ENCODE measurements around the gene EPB41L2.
"Not testable (repeated sequence)": the region's sequence is repeated elsewhere in the genome, so short reads cannot be mapped to it uniquely, and the experiment has no call there.

The EPB41L2 gene

DNA sequence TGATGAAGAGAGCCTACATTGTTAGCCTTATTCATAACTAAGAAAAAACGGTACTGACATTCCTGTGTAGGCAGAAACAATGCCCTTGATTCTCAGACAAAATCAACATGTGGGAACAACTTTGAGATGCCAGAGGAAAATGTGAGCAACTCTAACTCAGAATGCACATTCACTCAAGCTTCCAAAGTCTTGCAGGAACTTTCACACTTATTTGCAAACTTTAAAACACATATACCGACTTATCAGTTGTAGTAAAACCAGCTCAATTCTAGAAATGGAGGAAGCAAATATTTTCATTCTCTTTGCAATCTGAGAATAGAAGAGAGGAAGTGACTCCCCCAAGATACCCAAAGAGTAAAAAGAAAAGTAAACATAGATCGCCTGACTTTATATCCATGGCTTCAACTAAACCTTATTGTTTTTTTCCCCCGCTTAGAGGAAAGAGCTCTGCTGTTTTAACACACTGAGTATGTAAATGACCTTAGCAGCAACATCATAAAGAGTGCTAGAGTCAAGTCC, 117.6 kb downstream of the EPB41L2 start:
- no peak for DNase-seq (ENCODE audit: low read depth in 3 of 3)

DNA sequence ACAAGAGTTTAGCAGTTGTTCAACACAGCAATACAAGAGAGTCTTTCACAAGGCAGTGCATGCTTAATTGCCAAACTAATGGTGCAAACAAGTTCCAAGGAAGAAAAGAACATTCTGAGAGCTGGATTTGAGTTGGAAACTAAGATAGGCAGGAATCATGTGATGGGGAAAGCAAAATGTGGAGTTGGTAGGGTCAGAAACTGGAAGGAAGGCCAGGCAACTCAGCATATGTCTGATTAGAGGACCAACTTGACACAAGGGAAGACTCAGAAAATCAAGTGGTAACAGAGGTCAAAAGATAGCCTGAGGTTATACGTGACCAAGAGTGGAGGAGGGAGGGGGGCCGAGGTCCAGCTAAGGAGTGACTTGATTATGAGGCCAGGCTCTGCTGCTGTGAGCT, 118.6 kb downstream of the EPB41L2 start:
- DNase-seq (ENCODE audit: low read depth in 3 of 3): no peak

DNA sequence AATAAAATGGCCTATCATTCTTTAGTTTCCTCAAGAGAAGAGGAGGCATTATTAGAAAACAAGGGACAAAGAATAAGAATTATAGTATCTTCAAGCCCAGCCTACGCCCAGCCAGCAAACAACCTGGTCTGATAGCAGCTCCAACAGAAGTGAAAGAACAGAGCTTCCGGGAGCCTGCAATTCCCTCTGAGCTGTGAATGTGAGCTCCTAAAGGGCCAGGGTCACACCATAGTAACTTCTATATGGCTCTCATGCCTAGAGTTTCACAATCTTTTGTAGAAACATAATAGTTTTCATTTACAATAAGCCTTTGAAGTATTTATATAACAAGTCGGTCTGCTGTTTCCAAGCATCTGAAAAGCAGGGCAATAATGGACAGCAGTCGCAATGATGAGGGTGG, 119.3 kb downstream of the EPB41L2 start:
- DNase-seq (ENCODE audit: low read depth in 3 of 3): no peak

DNA sequence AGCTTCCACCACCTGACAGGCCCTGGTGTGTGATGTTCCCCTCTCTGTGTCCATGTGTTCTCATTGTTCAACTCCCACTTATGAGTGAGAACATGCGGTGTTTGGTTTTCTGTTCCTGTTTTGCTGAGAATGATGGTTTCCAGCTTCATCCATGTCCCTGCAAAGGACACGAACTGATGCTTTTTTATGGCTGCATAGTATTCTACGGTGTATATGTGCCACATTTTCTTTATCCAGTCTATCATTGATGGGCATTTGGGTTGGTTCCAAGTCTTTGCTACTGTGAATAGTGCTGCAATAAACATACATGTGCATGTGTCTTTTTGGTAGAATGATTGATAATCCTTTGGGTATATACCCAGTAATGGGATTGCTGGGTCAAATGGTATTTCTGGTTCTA, 120.3 kb downstream of the EPB41L2 start:
- not testable (repeated sequence) for DNase-seq (ENCODE audit: low read depth in 3 of 3)

DNA sequence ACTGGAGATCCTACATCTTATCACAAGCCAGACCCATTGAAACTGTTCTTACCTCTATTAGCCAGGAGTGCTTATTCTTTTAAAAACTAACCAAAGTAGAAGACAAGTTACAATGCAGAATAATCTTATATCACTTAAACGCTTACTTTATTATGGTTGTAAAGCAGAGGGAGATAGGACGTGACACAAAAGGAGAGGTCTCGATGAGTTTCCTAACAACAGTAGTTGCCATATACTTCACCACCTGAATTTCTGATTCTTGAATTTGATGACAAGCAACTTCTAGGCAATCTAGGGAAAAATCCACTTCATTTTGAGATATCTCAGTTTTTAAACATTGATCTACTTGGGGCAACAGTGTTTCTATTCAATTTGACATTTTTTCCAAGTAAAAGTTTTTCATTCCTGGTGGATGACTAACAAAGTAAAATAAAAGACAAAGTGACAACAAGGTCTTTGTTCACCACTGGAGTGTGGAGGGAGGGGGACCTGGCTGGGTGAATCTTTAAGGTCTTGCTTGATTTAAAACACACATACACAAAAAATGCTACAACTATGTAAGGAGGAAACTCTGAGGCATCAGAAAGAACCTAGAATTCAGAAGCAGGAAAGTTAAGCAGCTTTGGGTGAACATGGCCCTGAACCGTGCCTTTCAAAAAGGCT, 125.0 kb downstream of the EPB41L2 start:
- no peak for DNase-seq (ENCODE audit: low read depth in 3 of 3)

DNA sequence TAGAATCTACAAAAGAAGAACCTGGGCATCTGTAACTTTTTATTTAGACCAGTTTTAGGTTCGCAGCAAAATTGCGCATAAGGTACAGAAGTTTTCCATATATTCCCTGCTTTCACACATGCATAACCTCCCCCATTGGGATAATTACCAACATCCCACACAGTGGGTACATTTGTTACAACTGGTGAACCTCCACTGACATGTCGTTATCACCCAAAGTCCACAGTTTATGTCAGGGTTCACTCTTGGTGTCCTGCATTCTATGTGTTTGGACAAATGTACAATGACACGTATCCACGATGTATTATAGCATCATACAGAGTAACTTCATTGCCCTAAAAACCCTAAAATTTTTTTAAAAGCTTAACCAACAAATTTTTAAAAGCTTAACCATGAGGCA, 126.1 kb downstream of the EPB41L2 start:
- no peak for DNase-seq (ENCODE audit: low read depth in 3 of 3)

DNA sequence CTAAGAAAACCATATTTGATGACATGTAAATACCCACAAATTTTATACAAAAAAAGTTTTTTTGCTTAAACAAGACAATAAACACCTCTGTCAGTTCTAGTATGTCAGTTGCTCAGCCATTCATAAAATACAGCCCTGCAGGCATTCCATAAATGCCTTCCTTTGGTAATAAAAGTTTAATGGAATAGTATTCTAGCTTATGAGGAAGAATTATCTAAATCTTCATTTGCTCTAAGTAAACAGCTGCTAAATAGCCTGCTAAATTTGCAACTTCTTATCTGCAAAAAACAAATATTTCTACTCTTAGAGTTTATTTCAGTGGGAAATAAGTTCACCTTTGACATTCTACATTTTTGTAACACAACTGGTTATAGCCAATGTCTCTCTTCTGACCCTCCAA, 127.1 kb downstream of the EPB41L2 start:
- DNase-seq (ENCODE audit: low read depth in 3 of 3): no peak

DNA sequence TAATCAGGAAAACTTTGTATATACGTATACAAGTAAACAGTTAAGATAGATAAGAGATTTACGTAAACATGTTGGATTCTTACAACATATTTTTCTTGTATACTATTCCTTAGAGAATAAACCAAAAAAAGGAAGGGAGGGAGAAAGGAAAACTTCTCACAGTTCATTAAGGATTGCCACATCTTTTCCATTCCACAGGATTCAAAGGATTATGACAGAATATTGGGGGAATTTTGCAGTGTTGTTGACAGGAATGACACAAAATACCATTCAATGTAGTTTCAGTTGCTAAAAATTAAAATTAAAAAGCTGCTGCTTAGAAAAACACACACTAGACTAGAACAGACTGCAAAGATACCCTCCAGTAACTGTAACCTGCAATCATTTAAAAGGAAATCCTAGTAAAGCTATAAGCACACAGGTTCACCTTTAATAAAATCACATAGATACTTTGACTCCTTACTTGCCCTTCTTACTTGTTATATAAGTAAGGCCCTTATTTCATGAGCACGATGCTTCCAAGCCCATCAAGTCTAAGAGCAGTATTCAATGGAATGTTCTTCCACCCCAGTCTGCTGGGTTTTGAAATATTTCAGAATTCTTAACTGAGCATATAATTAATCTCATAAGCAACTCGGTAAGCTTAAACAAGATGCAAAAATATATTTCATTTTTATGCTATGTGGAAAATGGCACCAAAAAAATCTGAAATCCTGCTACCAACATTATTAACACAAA, 128.0 kb downstream of the EPB41L2 start:
- no peak for DNase-seq (ENCODE audit: low read depth in 3 of 3)

DNA sequence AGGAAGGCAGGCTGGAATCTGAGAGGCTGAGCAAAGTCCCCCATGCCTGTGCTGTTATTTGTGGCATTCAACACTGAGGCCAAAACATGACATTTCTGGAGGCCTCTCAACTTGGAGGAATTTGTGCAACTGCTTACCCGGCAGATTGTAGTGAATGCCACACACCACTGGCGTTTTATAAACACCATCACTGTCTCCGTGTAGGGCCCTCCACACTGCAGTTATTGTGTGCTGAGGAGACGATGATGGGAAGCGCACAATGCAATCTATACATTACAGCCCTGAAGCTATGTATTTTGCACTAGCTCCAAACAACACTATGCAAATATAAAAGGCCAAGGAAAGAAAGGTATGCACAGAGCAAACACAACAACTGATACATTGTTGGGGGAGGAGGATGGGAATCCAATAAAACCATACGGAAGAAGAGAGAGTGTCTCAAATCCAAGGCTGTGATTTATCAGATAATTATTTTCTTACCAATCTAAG, 129.3 kb downstream of the EPB41L2 start:
- DNase-seq (ENCODE audit: low read depth in 3 of 3): no peak

DNA sequence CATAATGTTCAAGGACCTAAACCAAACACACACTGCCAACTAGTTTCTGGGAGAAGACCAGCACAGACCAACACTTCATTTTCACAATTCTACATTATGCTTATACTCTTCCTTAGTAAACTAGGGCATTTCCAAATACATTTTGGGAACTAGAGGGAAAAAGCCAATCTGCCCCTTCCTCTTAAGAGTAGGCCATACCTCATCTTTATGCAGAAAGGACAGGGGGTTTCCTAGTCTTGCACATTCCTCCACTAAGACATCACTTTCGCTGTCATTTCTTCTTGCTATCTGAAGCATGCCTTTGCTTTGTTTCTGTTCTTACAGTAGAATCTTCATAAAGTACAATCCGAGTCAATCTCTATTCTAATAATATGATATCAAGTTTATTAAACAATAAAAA, 130.1 kb downstream of the EPB41L2 start:
- no peak for DNase-seq (ENCODE audit: low read depth in 3 of 3)

DNA sequence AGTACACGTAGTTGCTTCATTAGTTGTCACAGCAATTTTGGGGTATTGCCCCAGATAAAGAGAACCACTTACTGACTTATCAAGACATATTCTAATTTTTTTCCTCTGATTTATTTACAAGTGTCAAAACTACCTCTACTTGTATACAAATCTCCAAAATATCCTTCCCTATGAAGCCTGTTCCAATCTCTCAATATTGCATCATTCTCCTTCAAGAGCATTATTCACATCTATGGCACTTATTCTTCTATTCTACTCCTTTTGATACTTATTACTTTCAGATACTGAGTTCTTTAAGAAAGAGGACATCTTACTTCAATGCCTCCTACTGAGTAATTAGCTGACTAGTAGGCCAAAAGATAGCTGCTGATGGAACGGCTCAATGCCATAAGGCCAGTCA, 130.6 kb downstream of the EPB41L2 start:
- DNase-seq (ENCODE audit: low read depth in 3 of 3): no peak

DNA sequence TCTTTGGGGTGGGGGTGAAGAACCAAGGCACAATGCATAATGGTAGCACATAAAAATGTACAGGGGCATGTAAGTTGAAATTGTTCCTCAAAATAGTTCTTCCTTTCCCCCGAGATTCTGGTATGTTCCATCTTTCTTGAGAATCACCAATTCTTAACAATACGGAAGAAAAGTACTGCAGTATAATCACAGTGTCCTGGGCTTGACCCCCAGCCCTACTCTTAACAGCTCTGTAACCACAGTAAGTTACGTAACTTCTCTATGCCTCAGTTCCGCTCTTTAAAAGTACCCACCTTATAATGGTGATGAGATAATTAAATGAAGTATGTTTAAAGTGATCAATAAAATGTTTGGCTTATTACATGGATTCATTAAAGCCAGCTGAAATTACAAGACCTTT, 131.4 kb downstream of the EPB41L2 start:
- DNase-seq (ENCODE audit: low read depth in 3 of 3): no peak

DNA sequence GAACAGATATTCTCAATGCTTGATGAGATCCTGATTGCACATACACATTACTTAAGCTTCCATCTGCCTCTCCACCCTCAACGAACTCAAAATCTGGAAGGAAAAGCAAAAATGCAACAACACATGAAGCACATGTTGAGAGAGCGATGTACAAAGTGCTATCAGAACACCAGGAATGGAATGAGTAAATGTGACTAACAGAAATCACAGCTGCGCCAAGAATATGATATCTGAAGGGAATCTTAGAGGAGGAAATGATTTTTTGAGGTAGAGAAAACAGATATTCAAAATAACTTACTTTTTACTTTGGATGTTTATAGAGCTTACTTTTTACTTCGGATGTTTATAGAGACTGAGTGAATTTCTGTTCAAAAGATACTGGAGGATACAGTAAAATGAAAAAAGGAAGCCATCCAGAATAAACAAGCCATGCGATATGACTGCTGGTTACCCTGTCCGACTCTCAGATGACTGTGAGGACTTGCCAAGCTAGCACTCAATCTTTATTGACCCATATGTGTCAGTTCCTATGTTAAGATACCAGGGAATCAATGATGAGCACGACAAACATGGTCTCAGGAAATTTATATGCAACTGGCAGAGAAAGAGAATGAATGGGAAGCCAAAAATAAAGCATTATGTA, 133.9 kb downstream of the EPB41L2 start:
- DNase-seq (ENCODE audit: low read depth in 3 of 3): no peak

DNA sequence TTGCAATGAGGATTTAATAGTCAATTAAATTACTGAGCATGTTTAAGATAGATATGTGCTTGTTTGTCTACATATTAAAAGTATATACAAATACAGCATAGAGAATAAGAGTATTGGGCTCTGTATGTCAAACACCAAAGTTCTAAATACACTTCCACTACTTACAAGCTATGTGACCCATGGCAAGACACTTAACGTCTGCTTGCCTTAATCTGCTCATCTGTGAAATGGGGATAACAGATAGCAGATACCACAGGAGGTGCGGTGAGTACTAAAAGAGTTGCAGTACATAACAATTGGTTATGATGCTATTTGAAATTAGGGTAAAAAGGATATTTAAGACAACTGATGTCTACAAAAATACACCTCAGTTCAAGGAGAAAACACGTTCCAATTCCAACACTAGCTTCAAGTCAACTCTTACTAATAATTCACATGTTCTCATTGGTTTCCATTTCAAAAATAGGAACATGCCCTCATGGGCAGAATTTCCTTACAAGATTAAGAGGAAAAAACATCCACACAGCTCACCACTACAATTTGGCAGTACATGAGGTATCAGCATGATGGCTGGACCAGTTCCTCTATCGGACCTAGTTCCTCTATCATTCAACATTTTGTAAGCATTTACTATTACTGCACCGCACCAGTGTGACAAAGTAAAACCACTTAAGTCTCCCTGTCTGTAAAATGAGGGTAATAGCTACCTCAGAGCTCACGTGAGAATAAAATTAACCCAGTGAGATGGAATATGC, 134.7 kb downstream of the EPB41L2 start:
- no peak for DNase-seq (ENCODE audit: low read depth in 3 of 3)

DNA sequence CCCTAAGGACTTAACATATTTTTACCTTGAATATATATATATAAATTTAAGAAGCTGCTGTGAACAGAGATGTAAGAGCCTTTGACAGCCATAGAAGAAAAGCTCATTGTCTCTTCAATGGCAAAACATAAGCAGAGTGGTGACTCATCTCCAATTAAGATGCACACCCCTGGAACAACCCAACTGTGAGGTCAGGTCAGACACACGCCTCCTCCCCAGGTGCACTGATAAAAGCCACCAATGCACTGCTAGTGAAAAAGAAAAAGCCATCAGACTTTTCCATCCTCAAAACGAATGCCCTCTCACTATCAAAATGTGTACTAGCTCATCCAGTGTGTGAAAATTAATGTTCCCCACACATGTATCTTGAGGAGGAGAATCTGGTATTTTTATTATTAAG, 135.7 kb downstream of the EPB41L2 start:
- DNase-seq (ENCODE audit: low read depth in 3 of 3): no peak

DNA sequence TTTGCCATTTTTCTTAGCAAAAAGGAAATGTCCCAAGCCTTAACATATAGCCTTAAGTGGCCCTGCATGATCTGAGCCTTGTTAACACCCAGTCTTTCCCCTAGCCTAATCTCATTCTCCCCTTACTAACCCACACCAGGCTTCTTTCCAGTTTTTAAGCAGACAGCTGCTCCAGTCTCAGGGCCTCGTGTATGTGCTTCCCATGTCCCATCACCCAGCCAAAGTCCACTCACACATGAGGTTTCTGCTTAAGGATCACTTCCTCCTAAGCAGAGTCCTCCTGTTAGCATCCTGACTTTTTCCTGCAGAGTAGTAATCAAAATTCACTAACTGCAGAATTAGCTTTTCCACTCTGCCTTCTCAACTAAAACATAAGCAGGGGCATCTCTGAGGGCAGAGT, 139.7 kb downstream of the EPB41L2 start:
- DNase-seq (ENCODE audit: low read depth in 3 of 3): no peak

DNA sequence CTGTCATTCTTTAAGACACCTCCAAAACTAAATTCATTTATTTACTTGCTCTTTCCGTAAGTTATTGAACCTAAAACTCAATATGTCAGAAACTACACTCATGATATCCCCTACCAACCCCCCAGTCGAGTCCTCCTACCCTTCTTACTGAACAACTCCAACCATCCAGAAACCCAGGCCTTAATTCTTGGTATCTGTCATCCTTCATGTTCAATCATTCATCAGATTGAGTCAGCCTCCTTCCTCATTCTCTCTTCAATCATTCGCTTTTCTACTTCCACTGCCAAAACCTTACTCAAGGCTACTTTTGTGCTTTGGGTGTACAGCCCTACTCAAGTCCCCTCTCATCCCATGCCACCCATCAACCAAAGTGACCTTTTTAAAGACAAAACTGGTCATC, 140.1 kb downstream of the EPB41L2 start:
- no peak for DNase-seq (ENCODE audit: low read depth in 3 of 3)

DNA sequence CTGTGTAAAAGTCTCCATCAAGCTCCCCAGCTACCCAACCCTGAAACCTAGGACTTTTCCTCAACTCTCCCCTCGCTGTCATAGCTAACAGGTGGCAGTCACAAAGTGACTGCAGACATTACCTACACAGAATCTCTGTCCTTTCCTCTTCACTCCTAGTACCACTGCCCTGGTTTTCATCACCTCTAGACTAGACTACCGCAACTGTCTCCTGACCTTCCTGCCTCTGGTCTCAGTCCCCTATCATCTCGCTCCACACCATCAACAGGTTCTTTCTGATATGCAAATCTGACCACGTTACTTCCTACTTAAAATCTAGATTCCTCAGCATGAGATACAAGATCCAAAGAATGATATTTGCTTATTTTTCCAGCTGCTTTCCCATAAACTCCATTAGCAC, 142.1 kb downstream of the EPB41L2 start:
- DNase-seq (ENCODE audit: low read depth in 3 of 3): no peak

DNA sequence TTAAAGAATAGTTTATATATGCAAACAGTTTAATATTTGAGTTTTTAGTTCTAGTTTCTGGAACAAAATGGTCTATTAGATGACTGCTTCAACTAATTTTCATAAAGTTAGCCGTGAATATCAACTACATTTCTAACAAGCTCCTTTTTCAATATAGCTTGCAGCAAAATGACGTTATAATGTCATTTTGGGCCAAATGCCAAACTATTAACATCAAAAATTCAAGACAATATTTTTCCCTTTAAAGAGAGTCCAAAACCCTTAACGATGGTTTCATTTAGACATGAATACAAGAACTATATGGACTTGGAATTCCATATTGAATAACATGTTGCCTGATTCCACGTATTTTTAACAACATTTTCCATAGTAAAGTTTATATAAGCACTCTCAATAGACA, 144.9 kb downstream of the EPB41L2 start:
- no peak for DNase-seq (ENCODE audit: low read depth in 3 of 3)

DNA sequence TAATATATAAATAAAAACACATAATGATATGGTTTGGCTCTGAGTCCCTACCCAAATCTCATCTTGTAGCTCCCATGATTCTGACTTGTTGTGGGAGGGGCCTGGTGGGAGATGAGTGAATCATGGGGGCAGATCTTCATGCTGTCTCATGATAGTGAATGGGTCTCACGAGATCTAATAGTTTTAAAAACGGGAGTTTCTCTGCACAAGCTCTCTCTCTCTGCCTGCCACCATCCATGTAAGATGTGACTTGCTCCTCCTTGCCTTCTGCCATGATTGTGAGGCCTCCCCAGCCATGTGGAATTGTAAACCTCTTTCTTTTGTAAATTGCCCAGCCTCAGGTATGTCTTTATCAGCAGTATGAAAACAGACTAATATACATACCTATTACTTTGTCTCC, 147.4 kb downstream of the EPB41L2 start:
- DNase-seq (ENCODE audit: low read depth in 3 of 3): not testable (repeated sequence)

DNA sequence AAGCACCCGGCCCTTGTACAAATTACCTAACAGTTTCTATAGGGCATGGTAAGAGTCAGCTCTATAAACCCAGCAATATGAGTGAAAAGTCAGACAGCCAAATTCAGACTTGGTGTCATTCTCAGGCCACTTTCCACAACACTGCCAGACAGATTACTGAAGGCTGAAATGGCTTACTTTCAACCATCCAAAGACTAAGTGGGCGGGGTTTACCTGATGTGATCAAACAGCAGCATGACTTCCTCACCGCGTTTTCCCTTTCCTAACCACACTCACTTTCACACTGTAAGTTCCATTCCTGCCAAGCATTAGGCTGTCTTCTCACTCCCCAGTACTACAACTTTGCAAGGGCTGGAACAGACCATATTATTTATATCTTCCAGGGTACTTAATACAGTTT, 149.9 kb downstream of the EPB41L2 start:
- no peak for DNase-seq (ENCODE audit: low read depth in 3 of 3)

DNA sequence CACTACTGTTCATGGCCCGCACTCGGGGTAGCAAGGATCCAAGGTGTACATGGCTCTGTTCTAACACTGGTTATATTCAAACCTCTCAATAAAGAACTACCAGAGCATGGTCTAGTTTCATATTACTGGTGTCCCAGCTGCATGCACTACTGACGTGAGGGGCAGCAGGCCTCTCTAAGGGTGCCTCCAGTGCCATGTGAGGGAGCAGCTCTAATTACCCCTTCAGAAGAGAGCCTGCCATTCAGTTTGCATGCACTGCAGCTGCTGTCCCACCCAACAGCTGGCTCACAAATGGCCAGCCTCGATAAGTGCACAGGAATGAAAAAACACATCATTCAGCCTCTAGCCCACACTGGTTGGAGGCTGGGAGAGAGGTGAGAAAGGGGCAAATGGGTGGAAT, 150.6 kb downstream of the EPB41L2 start:
- DNase-seq (ENCODE audit: low read depth in 3 of 3): no peak

All from stimulated activated CD4-positive, alpha-beta T cell treated with anti-CD3 and anti-CD28 coated beads, TNF-alpha, amount 100 ng/mL, for 4 hours (primary cell).